ENCODE data around the gene PKN2.

PKN2 gene

GRCh38 chr1:88683541-88684481 lies at the start of gene PKN2:
PKN2 (plus strand) TSS chr1:88684273; CDS start chr1:88684581, 308 bp downstream.
- DNase-seq: peak; percentile 98

- no peak for DNase-seq
Measured at GRCh38 chr1:88634538-88634937, 49.5 kb upstream of the PKN2 start.

- no peak for DNase-seq
Measured at GRCh38 chr1:88640060-88640459, 44.0 kb upstream of the PKN2 start.

- no peak for DNase-seq
Measured at GRCh38 chr1:88645886-88646285, 38.2 kb upstream of the PKN2 start.

- no peak for DNase-seq
Measured at GRCh38 chr1:88646476-88647248, 37.4 kb upstream of the PKN2 start.

GRCh38 chr1:88647249-88647645 lies 36.8 kb upstream of the PKN2 start:
- DNase-seq: no peak

GRCh38 chr1:88647749-88648415 lies 36.2 kb upstream of the PKN2 start:
- DNase-seq: no peak

- DNase-seq: no peak
Measured at GRCh38 chr1:88648706-88649105, 35.4 kb upstream of the PKN2 start.

- no peak for DNase-seq
Measured at GRCh38 chr1:88649932-88650331, 34.1 kb upstream of the PKN2 start.

- DNase-seq: no peak
Measured at GRCh38 chr1:88650676-88651418, 33.2 kb upstream of the PKN2 start.

- no peak for DNase-seq
Measured at GRCh38 chr1:88655140-88655539, 28.9 kb upstream of the PKN2 start.

GRCh38 chr1:88655685-88656299 lies 28.3 kb upstream of the PKN2 start:
- DNase-seq: no peak

GRCh38 chr1:88658419-88658818 lies 25.7 kb upstream of the PKN2 start:
- no peak for DNase-seq

- DNase-seq: no peak
Measured at GRCh38 chr1:88659552-88659951, 24.5 kb upstream of the PKN2 start.

GRCh38 chr1:88661188-88661587 lies 22.9 kb upstream of the PKN2 start:
- no peak for DNase-seq

- DNase-seq: no peak
Measured at GRCh38 chr1:88661951-88662699, 21.9 kb upstream of the PKN2 start.

GRCh38 chr1:88662723-88663122 lies 21.4 kb upstream of the PKN2 start:
- no peak for DNase-seq

GRCh38 chr1:88668405-88668804 lies 15.7 kb upstream of the PKN2 start:
- DNase-seq: no peak

GRCh38 chr1:88670462-88670861 lies 13.6 kb upstream of the PKN2 start:
- no peak for DNase-seq

GRCh38 chr1:88673446-88673845 lies 10.6 kb upstream of the PKN2 start:
- DNase-seq: no peak

GRCh38 chr1:88678405-88678804 lies 5.7 kb upstream of the PKN2 start:
- DNase-seq: no peak

All from DMS79 (cell line).